Right kidney (tissue), 1 donor: Measurements from ENCODE around the gene TSSK2.

ENCODE experiments used
- DNase-seq: peaks from one replicate; pipeline ENCODE4 v3.0.0-alpha.2; 2016

TSSK2 gene

DNA sequence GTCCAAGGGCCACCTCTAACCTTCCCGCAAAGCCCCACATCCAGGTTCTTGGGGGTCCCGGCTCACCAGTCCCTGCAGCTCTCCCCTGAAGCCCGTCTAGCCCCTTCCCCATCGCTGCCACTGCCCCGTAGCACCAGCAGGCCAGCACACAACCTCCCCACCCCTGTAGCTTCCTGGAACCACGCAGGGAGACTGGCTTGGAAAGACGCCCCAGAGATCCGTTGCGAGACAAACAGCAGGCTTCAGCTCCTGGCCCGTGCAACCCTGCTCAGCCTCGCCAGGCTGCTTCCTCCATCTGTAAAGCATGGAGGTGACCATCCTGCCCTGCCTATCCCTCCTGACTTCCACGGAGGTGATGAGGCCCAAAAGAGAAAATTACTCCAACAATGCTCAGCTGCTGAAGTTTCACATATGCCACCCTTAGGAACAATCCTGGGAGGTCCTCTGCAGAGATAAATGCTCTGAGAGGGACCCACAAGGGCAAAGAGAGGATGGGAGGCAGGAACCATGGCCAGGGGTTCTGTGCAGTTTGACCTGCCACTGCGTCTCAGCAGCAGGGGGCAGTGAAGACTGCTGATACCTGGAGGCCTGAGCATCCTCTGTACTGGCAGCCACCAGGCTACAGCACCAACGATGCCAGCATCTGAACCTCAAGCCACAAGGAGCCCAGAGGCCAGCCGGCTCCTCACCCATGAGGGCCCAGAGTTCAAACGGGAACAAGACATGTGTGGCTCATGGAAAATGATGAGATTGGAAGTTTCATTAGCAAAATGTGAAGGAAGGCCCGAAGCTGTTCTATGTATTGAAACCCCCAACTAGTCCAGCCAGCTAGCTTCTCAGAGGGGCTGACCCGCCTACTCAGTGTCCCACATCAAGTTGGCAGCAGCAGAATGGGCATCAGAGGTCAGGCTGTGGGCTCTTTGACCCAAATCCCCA is 25.0 kb upstream of the TSSK2 start:
- no peak for DNase-seq

DNA sequence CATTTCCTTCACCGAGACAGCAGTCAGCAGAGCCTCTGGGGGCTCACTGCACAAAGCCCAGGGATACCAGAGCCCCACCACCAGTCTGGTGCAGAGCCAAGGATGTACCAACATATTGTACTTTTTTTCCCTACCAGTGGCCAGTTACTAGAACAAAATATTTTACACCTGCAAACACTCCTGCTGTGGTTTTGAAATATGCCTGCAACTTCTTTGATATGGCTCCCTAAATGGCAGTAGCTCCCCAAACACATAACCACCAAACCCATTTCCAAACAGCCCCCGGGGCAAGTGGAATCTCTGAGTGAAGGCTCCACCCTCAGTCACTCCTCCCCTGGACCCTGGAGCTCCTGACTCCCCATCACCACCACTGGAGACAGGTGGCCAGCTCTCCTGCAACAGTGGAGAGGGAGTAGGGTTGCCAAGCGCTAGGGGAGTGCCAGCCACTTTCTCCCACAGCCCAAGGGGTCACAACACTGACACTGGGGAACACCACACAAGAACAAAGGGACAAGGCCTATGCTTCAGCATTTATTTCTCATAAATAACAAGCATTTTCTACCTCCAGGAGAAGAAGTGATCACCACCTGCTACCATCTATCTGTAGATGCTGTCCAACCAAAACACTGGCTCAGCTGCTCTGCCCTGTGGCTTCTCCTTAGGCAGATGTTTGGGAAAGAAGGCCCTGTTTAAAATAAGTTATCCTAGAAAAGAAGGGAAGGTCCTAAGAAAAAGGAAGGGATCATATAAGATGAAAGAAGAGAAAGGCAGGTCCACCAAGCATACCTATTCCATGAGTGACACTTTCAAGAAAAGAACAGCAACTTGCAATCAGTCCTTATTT is 24.0 kb upstream of the TSSK2 start:
- DNase-seq = no peak

DNA sequence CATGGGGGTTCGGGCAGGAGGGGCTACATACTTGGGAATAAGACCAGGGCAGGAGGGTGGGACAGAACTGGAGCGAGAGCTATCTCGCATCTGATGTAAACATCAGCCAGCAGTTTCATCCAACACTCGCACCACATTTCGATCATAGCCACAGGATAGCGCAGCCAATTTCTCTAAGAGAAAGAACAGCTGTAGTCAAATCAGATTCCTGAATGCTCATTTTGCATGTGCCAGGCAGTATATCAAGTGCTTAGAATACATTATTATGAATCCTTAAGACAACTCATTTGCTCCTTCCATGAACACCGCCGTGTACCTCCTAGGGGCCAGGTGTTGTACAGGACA is 23.4 kb upstream of the TSSK2 start:
- no peak for DNase-seq

DNA sequence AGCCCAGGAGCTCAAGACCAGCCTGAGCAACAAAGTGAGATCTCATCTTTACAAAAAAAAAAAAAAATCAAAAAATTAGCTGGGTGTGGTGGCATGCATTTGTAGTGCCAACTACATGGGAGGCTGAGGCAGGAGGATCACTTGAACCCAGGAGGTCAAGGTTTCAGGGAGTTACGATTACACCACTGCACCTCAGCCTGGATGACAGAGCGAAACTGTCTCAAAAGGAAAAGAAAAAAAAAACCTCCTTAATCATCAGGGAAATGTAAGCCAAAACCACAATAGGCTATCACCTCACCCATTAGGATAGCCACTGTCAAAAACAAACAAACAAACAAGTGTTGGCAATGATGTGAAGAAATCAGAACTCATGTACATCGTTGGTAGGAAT is 22.3 kb upstream of the TSSK2 start:
- no peak for DNase-seq

DNA sequence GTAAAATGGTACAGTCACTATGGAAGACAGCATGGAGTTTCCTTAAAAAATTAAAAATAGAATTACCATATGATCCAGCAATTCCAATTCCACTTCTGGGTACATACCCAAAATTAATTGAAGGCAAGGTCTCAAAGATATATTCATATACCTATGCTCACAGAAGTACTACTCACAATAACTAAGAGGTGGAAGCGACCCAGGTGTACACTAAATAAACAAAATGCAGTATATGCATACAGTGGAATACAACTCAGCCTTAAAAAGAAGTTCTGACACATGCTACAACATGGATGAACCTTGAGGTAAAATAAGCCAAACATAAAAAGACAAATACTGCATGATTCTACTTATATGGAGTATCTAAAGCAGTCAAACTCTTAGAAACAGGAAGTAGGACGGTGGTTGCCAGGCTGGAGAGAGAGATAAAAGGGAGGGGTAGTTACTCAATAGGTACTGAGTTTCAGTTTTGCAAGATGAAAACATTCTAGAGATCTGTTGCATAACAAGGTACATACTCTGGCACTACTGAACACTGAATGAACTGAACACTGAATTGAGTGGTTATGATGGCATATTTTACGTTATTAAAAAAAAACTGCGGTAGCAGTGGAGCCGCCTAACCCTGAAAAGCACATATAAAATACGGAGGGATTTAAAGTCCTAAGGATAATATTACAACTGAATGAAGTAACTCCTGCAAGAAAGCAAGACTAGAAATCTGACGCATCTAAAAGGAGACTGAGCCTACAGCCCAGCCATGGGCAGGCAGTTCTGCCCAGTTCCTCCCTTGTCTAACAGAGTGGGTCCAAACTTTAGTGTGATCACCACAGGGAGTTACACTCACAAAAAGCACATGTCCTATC is 21.7 kb upstream of the TSSK2 start:
- no peak for DNase-seq

DNA sequence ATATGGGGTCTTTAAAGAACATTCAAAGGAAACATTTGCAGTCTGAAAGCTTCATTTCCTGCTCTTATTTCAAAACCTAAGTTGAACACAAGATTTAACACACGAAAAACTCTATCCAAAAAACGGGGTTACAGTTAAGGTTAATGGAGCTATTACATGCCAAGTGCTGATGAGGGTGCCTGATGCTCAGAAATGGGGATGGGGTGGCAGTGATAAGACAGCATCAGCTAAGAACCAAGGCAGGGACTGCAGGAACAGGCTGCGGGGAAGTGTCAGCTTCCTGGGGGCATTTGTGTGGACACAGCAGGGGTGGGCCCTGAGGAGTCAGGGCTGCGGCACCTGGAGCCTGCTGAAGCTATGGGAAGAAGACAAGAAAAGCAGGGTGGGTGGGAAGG is 21.0 kb upstream of the TSSK2 start:
- no peak for DNase-seq

DNA sequence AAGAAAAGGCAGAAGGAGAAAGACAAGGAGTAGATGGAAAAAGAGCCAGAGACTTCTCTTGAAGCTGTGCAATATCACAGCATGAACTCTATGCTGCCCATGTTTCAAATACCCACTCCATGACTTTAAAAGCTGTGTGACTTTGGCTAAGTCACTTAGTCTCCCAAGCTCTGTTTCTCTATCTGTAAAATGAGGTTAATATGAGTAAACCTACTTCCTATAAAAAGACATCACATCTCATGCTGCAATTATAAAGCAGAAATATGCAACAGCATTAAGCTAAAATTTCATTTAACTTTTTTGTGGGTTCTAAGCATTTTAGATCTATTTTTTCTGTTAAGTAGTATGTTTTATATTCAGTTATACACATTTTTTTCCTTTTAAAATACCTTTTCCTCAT is 20.5 kb upstream of the TSSK2 start:
- DNase-seq = no peak

DNA sequence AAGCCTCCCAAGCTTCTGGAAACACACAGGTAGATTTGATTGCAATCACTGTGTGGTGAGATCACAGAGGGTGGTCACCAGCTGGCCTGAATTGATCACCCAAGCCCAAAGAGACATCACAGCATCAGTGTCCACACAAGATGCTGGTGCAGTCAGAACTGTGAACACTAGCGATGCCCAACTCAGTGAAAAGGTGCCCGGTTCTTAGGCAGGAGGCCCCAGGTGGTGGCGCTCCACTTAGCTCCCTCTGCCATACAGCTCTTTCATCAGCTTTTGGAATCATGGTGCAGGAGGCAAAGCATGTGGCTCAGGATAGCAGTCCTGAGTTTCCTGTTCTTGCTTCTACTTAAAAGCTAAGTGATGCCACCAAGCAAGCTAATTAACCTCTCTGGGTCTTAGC is 20.0 kb upstream of the TSSK2 start:
- DNase-seq = no peak

DNA sequence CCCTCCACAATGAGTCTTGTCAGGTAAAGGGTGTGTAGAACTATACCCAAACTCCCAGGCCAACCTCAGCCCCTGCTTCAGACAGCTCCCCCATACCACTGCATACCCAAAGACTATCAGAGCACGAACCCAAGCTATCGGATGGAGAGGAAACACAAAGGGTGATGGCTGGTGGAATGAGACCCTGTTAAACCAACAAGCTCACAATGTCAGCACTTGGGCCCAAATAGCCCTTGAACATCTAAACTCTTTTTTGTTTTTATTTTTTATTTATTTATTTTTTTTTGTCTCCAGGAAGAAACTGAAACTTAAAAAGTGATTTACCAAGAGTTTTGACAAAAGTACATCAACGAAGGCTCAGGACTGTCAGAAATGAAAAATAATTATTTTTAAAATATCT is 19.5 kb upstream of the TSSK2 start:
- DNase-seq = no peak

DNA sequence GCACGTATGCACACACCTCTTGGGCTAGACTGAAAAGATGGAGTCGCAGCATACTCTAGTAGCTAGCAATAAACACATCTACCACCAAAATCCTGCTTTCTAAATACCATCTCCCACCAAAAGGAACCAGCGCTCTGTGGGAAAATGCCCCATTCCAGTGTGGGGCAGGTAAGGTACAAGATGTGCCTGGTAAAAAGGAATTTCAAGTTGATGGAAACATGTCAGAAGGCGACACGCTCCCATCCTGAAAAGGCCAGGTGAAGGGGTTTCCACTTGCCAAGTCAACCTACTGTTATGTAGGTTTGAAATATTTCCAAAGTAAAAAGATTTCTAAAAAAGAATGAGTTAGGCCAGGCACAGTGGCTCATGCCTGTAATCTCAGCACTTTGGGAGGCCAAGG is 17.7 kb upstream of the TSSK2 start:
- DNase-seq = no peak

DNA sequence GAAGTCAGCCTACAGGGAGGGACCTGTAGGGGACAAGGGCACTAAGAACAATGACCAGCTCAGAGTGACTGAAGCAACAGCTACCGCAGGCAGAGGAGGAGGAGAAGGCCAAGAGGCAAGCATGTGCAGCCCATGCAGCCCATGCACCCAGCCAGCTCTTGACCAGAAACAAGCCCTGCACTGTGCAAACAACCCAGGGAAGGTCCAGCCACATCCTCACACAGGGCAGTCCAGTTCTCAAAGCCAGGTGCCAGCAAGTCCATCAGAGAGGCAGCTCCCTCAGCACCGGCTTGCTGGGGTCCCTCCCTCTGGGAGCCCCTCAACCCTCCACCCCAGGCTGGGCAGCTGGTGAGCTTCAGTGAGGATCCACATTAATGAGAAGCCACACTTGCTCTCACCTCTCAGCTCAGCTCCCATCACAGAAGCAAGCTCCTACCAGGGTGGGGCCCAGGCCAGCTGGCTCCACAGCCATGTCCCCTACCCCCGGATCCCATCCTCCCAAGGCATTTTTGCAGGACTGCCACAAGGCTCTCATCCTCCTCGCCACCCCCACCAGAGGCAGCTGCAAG is 16.0 kb upstream of the TSSK2 start:
- no peak for DNase-seq

DNA sequence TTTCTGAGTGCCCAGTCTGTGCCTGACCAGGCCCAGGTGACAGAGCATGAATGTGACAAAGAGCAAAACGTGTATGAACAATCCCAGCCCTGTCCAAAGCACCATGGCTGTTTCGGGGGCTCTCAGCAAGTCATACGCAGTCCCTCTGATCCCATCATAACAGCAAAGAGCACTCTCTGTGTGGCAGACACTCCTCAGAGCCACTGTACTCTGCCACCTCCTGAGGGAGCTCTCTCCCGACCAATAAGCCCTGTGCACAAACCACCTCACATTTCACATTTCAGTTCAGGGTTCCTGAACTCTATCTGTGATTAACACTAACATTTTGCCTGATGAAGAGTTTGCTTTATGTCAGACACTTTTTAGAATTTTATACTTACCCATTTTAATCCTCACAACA is 15.5 kb upstream of the TSSK2 start:
- no peak for DNase-seq

DNA sequence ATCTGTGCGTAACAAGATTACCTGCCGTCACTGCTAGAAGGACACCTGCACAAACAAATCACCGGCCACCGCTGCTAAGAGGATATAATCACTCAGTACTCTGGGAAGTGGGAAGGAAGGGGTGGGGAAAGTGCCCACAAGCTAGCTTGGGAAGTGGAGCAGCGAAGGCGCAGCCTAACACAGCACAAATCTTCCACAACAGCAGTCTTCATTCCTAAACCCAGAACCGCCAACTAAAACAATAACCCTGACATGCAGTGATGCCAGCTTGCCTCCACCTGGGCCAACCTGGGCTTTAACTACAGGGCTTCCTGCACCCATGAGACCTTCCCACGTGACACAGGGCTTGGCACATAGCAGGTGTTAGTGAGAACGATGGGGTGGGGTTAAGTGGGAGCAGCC is 14.0 kb upstream of the TSSK2 start:
- DNase-seq = no peak

DNA sequence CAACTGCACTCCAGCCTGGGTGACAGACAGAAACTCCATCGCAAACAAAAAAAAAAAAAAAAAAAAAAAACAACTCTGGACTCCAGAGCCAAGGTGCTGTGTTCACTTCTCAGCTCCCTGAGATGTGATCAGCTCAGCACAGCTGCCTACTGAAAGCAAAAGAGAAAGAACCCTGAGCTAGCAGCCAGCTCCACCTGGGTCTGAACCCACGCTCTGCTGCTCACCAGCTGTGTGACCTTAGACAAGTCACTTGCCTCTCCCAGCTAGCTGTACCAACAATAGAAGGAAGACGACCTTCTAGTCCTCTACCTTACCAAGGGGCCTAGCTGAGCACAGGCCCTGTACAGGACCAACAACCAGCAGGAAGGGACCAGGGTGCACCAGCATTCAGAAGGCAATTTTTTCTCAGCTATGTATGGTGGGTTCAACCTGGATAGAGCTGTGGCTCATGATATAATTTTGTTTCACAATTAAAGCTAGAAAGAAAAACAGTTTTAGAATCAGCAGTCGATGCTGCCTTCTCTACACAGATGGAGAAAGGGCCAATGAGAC is 12.7 kb upstream of the TSSK2 start:
- DNase-seq = no peak

DNA sequence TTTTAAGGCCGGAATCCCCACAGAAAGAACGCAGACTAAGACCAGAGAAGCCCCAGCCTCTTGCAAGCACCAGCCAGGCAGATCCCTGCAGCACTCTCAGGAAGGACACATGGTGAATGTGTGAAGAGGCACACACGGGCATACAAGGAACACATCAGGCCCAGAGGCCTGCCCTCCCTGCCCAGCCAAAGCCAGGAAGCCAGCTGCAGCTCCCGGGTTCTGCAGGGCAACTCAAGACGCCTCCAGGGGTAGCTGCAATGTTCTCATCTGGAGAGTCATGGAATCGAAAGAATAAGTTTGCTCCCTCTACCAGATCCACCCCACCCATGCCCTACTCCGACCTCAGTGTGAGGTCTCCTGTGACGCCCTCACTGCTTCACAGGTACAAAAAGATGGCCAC is 11.2 kb upstream of the TSSK2 start:
- DNase-seq = no peak

DNA sequence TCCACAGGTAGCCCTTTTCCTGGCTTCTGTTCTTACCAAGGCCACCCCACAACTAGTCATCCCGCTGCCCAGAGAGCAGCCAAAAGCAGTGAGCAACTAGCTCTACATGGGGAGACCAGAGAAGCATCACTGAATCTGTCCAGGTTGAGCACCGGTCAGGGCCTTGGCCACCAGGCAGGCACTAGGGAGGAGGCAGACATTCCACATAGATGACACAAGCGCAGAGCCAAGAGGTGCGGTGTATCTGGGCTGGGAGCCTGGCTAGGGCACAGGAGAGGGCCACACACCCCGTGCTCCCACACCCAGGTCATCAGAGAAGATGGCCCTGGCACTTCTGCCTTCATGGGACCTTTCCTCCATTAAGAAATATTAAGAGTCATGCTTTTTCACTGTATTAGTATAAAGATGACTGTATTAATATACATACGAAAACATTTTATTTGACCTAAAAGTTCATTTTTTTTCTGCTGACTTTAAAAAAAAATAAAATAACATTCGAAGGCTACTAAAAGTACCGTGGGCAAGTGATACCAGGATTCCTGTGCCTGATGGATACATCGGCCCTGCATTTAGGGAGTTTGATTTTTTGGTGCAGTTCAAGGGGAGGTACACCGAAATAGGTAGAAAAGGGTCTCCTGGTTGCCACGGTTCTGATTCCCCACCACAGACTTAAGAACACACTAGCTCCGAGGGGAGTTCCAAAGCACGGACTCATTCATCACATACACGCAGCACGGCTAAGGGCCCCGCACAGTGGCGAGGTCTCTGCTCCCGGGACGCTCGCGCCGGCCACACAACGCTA is 10.1 kb upstream of the TSSK2 start:
- DNase-seq = no peak

DNA sequence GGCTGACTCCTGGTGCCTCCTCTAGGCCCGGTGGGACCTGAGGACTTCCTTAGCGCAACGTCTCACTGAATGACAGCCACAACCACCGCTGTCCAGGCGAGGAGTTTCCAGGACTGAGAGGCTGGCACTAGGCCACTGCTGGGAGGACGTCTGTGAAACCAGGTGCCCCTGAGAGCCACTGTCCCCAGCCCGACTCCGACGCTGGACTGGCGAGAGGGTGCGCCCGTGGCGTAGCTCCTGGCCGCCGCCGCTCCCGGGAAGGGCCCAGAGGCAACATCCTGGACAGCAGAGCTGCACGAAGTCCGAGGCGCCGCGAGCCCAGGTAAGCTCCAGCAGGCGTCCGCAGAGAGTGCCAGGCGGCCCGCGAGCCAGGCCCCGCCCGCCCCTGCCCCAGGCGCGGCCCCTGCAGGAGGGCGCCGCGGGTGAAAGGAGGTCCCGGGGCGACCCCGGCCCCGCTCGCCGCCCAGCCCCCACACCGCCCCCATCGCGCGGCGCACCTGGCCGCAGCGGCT is 9.4 kb upstream of the TSSK2 start:
- DNase-seq = peak; percentile 76

DNA sequence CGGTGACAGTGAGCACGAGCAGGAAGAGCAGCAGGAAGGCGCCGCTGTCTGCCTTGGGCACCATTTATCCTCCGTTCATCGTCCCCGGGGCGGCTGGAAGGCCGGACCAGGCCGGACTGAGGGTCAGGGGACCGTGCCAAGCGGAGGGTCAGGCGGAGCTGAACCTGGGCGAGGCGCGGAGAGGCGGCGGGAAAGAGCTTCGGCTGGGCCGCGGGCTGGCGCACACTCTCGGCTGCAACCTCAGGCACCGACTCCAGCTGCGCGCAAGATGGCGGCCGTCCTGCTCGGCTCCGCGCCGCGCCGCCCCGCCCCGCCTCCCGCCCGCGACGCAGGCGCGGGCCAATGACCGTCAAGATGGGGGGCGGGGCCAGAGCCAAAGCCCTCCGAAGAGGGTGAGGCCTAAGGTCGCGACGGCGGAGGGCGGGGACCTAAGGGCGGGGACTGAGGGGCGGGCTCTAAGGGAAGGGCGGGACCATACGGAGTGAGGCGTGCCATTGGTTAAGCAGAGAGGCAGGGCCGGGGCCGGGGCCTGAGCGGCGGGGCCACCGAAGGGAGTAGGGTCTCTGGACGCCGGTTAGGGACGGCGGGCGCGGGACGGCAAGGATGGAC is 8.9 kb upstream of the TSSK2 start, which contains the start of gene DGCR2:
TSS of gene DGCR2 (minus strand) at position 270 of the 609 bp plus-strand sequence. CDS start at position 64, 206 bp downstream.
- peak; percentile 92 for DNase-seq

DNA sequence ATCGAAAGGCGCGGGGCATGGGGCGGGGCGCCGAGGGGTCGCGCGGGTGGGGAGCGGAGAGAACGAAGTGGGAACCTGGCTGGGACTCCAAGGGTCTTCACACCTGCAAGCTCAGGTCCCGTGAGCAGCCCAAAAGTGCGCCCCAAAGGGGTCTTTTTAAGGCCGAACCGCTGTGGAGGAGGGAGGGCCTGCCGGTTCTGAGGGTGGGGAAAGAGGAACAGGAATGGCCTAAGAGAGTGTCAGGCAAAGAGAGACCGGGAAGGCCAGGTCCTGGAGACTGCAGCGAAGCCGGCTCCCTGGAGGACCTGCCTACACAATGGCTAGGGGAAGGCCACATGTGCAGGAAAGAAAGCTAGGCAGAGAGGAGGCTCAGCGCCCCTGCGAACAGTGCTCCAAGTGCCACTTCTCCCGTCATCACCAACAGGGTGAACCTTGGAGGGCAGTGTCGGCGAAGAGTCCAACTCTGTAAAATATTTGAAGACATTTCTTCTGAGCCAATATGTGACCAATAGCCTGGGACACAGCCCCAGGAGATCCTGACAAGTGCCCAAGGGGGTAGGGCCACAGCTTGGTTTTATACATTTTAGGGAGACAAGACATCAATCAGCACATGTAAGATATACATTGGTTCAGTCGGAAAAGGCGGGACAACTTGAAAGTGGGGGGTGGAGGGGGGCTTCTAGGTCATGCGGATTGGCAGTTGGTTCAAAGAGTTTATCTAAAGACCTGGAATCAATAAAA is 8.2 kb upstream of the TSSK2 start:
- peak; percentile 72 for DNase-seq

DNA sequence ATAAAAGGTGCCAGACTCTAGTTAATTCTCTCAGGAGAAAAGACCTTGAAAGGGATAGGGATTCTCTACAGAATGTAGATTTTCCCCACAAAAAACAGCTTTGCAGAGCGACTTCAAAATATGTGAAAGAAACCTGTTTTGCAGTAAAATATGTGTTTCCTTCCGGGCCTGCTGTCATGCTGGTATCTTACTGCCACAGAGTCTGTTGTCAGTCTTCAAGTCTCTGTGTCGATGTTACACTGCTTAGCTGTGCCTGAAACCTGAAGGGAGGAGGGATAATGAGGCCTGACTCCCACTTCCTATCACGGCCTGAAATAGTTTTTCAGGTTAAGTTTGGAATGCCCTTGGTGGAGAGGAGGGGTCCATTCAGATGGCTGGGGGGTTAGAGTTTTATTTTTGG is 7.2 kb upstream of the TSSK2 start:
- DNase-seq = no peak
